ENCODE data around the gene CACNA2D4.

CACNA2D4 gene

DNA sequence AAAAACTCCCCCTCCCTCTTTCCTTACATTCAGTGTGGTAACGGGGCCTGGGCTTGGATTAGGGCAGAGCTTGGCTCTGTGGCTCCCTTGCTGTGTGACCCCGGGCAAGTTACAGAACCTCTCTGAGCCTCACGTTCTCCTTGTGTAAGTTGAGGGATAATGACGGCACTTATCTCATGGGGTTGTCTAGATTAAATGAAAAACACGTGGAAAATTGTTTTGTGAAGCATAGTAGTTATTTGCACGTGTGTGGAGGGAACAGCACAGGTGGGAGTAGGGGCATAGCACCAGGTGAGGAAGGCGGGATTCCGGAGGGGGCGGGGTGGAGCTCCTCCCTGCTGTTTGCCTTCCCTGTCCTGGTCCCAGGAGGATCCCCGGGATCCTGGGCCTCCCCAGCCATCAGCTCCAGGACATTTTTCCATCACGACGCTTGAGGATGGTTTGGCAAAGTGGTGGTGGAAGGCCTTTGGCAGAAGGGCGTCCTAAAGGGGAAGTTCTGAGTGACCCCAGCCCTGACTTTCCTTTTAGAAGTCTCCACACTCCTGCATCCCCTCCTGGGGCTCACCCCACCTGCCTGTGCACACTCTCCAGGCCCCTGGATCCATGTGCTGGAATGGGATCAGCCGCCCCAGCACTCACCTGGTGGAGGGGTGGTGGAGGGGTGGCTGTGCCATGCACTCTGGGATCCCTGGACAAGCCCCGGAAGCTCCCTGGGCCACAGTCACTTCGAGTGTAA, 75.4 kb downstream of the CACNA2D4 start:
- DNase-seq = no peak

DNA sequence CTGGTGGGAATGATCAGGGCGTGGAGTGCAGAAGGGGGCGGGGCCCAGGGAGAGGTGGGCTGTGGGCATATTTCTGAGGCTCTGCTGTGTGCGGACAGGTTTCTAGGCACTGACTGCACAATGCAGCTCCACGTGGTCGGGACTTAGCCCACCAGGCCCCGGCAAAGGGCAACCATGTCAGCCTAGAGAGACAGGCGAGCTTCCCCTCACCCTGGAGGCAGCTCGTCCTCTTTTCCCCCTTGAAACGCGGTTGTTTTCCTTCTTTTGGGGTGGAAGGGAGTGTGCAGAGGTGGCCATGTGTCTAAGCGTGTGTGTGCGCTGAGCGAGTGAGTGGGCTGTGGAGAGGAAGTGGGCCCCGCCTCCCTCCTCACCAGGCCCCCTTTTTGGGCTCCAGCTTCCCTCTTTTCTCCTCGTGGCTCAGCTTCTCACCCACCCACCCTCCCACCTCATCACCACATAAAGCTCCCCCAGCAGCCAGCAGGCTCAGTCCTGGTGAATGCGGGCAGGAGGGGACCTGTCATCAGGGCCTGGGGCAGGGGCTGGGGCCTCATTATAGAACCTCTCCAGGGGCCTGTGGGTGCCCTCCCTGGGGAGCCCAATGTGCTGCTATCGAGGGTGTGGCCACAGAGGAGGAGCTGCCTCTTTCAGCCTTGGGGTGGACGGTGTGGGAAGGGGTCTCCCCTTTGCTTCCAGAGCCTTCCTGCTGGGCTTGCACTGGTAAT, 76.1 kb downstream of the CACNA2D4 start:
- DNase-seq = no peak

DNA sequence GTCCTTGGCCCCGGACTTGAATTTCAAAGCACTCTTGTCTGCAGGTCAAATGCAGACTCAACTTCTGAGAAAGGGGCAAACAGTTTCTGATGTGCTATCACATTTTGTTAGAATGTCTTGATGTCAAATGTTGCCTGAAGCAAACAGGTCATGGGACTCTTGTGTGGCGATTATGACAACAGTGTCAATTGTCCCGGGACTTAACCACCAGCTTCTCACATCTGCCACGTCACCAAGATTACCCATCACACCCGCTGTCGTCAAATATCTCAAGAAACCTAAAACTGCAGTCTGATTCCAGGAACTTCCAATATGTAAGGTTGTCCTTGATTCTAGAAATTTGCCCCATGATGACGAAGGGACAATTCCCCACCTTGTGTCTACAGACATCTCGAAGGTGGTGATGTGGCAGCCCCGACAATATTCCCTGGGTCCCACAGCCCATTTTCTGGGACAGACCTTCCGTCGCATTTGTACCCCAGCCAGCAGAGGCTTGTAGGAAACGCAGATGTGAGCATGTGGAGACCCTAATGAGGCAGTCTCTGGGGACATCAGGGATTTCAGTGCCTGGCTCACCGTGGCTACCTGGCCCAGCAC, 76.8 kb downstream of the CACNA2D4 start:
- DNase-seq = no peak

- DNase-seq = no peak
Measured at GRCh38 chr12:1840981-1841425, 77.4 kb downstream of the CACNA2D4 start.

DNA sequence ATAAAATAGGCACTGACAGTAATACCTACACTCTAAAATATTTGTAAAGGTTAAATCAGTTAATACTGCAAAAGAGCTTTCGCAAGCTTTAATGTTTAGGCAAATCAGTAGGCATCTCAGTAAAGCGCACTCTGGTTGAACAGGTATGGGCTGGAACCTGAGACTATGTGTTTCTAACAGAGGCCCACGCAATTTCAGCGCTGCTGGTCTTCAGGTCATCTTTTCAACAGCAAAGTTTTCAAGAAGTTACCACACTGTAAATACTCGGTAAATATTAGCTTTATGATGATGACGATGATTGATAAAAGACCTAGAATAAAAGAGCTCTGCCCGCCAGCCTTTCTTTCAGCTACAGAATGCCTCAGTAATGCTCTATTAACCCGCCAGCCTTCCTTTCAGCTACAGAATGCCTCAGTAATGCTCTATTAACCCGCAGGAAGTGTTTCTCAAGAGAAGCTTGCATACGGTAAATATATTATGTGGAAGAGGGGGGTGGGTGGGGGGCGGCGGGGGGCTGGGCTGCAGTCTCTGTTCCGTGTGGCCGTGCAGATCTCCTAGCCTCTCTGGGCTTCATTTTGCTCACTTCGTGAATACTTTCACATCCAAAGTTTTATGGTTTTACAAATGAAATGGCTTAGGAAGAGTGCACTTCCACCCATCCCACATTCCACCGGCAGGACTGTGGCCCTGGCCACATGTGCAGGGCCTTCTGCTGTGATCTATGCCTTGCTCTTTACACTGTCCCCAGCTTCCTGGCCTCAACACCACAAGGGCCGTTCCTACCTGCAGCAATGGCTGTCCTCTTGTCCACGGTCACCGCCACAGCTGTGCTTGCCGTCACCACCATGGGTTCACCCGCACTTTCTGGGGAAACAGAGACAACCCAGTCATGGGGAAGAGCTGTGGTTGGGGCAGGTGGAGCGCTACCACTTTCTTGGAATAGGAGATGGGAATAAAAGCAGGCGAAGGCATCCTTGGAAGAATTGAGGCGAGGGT, 78.2 kb downstream of the CACNA2D4 start:
- no peak for DNase-seq

GRCh38 chr12:1839464-1839863, 79.0 kb downstream of the CACNA2D4 start:
- no peak for DNase-seq

- DNase-seq = no peak
Measured at GRCh38 chr12:1838994-1839365, 79.5 kb downstream of the CACNA2D4 start.

- no peak for DNase-seq
Measured at GRCh38 chr12:1838205-1838993, 80.1 kb downstream of the CACNA2D4 start.

GRCh38 chr12:1837541-1838204, 80.8 kb downstream of the CACNA2D4 start:
- DNase-seq = no peak

- no peak for DNase-seq
Measured at GRCh38 chr12:1836854-1837421, 81.5 kb downstream of the CACNA2D4 start.

- DNase-seq = no peak
Measured at GRCh38 chr12:1836241-1836803, 82.1 kb downstream of the CACNA2D4 start.

DNA sequence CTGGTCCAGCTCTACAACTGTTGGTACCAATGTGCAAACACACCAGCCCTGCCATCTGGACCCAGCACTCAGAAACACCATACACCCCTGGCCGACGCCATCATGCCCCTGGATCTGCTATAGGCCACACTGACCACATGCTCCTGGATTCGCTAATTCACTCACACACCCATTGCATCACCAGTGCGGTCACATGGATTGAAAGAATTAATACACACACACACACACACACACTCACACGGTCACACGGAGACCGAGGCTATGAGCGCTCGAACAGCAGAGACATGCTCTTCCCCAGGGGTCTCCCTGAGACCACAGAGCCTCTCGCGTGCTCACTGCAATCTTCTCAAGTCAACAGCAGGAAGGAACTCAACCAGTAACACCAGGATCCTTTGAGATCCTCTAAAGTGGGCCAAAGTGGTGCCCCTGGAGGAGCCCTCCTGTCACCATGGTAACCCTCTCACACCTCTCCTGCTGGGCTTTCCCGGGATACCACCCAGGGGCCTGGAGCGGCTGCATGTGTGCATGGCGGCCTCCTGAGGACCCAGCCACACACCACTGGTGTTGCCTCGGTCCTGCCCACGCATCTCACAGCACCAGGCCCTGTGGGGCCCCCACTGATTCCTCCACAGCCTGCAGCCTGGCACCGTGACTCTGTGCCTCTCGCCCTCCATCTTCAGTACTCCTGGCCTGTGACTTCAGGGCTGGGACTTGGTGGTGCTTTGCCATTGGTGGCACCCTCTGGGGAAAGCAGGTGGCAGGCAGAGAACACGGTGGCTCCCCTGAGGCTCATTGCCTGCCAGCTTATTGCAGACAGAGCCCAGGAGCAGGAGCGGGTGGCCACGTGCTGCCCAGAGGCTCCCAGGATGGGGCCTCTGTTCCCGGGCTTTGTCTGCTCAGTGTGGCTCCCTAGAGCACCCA, 83.0 kb downstream of the CACNA2D4 start:
- DNase-seq = no peak

DNA sequence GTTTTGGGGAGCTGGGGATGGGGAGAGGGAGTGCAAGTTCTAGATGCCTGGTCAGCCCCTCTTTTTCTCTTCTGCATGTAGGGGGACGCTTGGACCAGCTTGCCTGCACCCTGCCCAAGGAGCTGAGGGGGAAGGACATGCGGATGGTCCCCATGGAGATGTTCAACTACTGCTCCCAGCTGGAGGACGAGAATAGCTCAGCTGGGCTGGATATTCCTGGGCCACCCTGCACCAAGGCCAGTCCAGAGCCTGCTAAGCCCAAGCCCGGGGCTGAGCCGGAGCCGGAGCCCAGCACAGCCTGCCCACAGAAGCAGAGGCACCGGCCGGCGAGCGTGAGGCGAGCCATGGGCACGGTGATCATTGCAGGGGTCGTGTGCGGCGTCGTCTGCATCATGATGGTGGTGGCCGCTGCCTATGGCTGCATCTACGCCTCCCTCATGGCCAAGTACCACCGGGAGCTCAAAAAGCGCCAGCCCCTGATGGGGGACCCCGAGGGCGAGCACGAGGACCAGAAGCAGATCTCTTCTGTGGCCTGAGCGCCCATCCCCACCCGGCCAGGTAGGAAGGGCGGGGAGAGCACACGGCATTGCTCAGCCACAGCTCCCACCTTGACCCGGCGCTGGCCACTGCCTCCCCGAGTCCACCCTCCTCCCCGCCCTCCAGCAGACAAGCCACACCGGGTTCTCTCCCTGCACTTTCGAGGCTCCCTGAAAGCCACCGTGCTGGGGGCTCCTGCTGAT, 84.1 kb downstream of the CACNA2D4 start:
- DNase-seq = no peak

DNA sequence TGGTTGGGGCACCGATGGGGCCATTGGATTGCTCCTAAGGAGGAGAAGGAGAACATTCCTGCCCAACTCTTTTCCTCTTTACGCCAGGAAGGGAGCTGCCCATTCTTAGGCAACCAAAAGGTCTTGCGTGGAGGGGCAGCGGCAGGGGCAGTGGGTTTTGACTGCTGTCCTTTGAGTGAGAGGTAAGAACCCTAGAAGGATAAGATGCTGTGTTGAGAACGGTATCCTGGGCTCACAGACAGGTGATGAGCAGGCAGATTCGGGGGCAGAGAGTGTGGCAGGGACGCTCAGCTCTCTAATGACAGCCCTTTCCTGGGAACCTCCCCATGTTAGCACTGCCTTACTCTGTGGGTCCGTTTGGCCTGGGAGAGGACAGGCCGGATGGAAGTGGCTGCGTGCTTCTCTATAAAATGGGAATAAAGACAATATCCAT, 84.8 kb downstream of the CACNA2D4 start:
- no peak for DNase-seq

- no peak for DNase-seq
Measured at GRCh38 chr12:1832801-1833595, 85.5 kb downstream of the CACNA2D4 start.

DNA sequence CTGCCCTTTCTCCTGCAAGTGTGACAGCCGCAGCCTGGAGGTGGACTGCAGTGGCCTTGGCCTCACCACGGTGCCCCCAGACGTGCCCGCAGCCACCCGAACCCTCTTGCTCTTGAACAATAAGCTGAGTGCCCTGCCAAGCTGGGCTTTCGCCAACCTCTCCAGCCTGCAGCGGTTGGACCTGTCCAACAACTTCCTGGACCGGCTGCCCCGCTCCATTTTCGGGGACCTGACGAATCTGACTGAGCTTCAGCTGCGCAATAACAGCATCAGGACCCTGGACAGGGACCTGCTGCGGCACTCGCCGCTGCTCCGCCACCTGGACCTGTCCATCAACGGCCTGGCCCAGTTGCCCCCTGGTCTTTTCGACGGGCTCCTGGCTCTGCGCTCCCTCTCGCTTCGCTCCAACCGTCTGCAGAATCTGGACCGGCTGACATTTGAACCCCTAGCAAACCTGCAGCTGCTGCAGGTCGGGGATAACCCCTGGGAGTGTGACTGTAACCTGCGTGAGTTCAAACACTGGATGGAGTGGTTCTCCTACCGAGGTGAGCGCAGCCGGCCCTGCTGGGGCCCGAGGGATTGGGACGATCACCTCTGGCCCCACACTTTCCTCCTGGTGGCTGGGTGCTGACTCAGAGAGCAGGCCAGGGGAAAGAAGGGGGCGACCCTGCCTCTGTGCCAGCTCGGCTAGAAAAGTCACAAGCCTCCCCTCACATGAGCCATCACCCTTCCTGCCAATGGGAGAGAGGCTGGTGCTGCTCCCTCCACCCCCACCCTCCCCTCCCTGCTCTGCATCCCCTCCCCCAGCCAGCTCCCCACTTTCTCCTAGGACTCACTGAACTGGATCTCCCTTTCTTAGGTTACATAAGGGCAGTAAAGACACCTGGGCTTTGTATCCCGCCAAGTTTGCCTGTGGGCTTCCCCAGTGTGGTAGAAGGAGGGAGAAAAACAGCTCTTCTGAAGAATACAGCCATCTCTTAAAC, 87.2 kb downstream of the CACNA2D4 start:
- DNase-seq = peak; percentile 18

All from amniotic stem cell (primary cell).